ENCODE results near the gene MSH3. TPM values are rescaled to one million over a fixed set of nuclear protein-coding genes. Genes with fewer than 3 reads are reported as not detected.

Gene MSH3
- total RNA-seq, 1 experiment from 2014 or later: 17.2 TPM

GRCh38 chr5:80805038-80805437 is 150.6 kb downstream of the MSH3 start:
- H3K4me1 Mint-ChIP-seq (ENCODE audit: low read depth, unreplicated experiment): no peaks in the 10 kb centered on the region
- intact Hi-C loops (cut with micrococcal nuclease; ENCODE audit: unreplicated experiment): loop anchor here (10.0 kb wide), 1 partner anchor 300 kb away; no protein-coding TSS in a partner anchor
- no peak overlapping the region for H3K27ac Mint-ChIP-seq (ENCODE audit: unreplicated experiment)
- DNase-seq: no peak
- CTCF ChIA-PET: interaction anchor here (0.6 kb wide), 1 partner anchor 31 kb away, joined by 3 read pairs; no protein-coding TSS in a partner anchor
- H3K36me3 Mint-ChIP-seq (ENCODE audit: insufficient read depth, unreplicated experiment): no peaks in the 10 kb centered on the region
- no TSS peak for BruUV-seq (replicated peaks)
- no peaks in the 10 kb centered on the region for H3K9me3 Mint-ChIP-seq (ENCODE audit: low read depth, unreplicated experiment)
- TF ChIP-seq CTCF (IDR thresholded peaks at IDR 0.05; ENCODE audit: unreplicated experiment): no peak
- no peaks in the 10 kb centered on the region for H3K27me3 Mint-ChIP-seq (ENCODE audit: unreplicated experiment)
- H3K4me3 Mint-ChIP-seq (ENCODE audit: low read depth, unreplicated experiment): no peak overlapping the region

DNA sequence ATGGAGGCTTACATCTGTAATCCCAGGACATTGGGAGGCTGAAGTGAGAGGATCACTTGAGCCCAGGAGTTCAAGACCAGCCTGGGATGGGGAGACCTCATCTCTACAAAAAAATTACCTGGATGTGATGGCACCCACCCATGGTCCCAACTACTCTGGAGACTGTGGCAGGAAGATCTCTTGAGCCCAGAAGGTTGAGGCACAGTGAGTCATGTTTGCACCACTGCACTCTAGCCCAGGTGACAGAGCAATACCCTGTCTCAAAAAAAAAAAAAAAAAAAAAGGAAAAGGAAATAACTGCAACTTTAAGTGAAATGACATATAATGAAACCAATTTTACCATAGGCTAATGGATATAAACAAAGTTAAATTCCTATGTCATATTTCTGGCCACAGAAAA is 152.5 kb downstream of the MSH3 start:
- Mint-ChIP-seq H3K9me3 (ENCODE audit: low read depth, unreplicated experiment) (no peaks in the 10 kb centered on the region), H3K27ac (ENCODE audit: unreplicated experiment) (no peak overlapping the region), H3K36me3 (ENCODE audit: insufficient read depth, unreplicated experiment) (no peaks in the 10 kb centered on the region), H3K4me3 (ENCODE audit: low read depth, unreplicated experiment) (no peak overlapping the region), H3K4me1 (ENCODE audit: low read depth, unreplicated experiment) (no peaks in the 10 kb centered on the region), H3K27me3 (ENCODE audit: unreplicated experiment) (no peaks in the 10 kb centered on the region)
- no peak for TF ChIP-seq CTCF (IDR thresholded peaks at IDR 0.05; ENCODE audit: unreplicated experiment)
- no TSS peak for BruUV-seq (replicated peaks)
- CTCF ChIA-PET: no interaction called here
- intact Hi-C loops (cut with micrococcal nuclease; ENCODE audit: unreplicated experiment): loop anchor here (10.0 kb wide), 1 partner anchor 298 kb away; no protein-coding TSS in a partner anchor
- no peak for DNase-seq

- Mint-ChIP-seq H3K4me3 (ENCODE audit: low read depth, unreplicated experiment) (no peak overlapping the region), H3K36me3 (ENCODE audit: insufficient read depth, unreplicated experiment) (no peaks in the 10 kb centered on the region), H3K4me1 (ENCODE audit: low read depth, unreplicated experiment) (no peaks in the 10 kb centered on the region), H3K27me3 (ENCODE audit: unreplicated experiment) (no peaks in the 10 kb centered on the region), H3K27ac (ENCODE audit: unreplicated experiment) (no peak overlapping the region), H3K9me3 (ENCODE audit: low read depth, unreplicated experiment) (no peaks in the 10 kb centered on the region)
- no peak for TF ChIP-seq CTCF (IDR thresholded peaks at IDR 0.05; ENCODE audit: unreplicated experiment)
- no peak for DNase-seq
- CTCF ChIA-PET: interaction anchor here (1.3 kb wide), 1 partner anchor 12 kb away, joined by 3 read pairs; no protein-coding TSS in a partner anchor
- no TSS peak for BruUV-seq (replicated peaks)
- intact Hi-C loops (cut with micrococcal nuclease; ENCODE audit: unreplicated experiment): loop anchor here (10.0 kb wide), 1 partner anchor 295 kb away; no protein-coding TSS in a partner anchor
Measured at GRCh38 chr5:80809451-80809850, 155.0 kb downstream of the MSH3 start.

DNA sequence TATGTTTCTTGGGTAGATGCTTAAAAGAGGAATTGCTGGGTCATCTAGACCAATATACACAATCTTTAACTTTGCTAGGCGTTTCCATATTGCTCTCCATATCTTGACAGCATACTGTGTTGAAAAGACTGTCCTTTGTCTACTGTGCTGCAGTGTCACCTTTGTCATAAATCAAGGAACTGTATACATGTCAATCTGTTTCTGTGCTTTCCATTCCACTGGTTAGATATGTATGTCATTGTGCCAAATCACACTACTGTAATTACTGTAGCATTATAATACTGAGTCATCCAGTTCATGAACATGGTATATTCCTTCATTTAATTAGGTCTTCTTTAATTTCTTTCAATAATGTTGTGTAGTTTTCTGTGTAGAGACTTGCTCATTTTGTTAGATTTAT is 156.0 kb downstream of the MSH3 start:
- CTCF ChIA-PET: no interaction called here
- no peak for TF ChIP-seq CTCF (IDR thresholded peaks at IDR 0.05; ENCODE audit: unreplicated experiment)
- Mint-ChIP-seq H3K27ac (ENCODE audit: unreplicated experiment) (no peak overlapping the region), H3K4me1 (ENCODE audit: low read depth, unreplicated experiment) (no peaks in the 10 kb centered on the region), H3K9me3 (ENCODE audit: low read depth, unreplicated experiment) (no peaks in the 10 kb centered on the region), H3K4me3 (ENCODE audit: low read depth, unreplicated experiment) (no peak overlapping the region), H3K36me3 (ENCODE audit: insufficient read depth, unreplicated experiment) (no peaks in the 10 kb centered on the region), H3K27me3 (ENCODE audit: unreplicated experiment) (no peaks in the 10 kb centered on the region)
- no TSS peak for BruUV-seq (replicated peaks)
- intact Hi-C loops (cut with micrococcal nuclease; ENCODE audit: unreplicated experiment): no loop called here
- DNase-seq: no peak

Measured in Calu3 (cell line).